Naive thymus-derived CD8-positive, alpha-beta T cell (primary cell): ENCODE measurements around the gene CAPN11. TPM values are rescaled to one million over a fixed set of nuclear protein-coding genes. Genes with fewer than 3 reads are reported as not detected.
A peak's percentile ranks its signal among the peaks of the same experiment; 100 is the strongest.

Experiments used
- ATAC-seq, 2 donors: fragments of 150-1000 bp; cut with Tn5 transposase in 1 of 2; sonication (Bioruptor Pico), chemical (Tn5 transposase) in 1 of 2; 1 replicate in 1 of 2; 2 replicates in 1 of 2; pipeline ENCODE4 v1.10.0; 2021; ENCODE audit warnings: mild to moderate bottlenecking in 2 of 2, moderate library complexity in 2 of 2
- POLR2A ChIA-PET: fragments of 350-600 bp; sonication (Branson Sonifier 250); formaldehyde crosslinking; loops from one replicate; lab custom pipeline; 2021; ENCODE audit warnings: antibody characterized with exemption; lab: Charles Lee
- DNase-seq, 10 donors: peaks; one replicate each; pipeline versions ENCODE4 v3.0.0 to v3.0.0-alpha.2; 2020 to 2022
- H3K27ac Mint-ChIP-seq, 10 donors: one replicate each; pipeline ENCODE4 v1.8.0; 2020 to 2022; ENCODE audit warnings: mild to moderate bottlenecking in 10 of 10, mixed read lengths in 10 of 10, moderate library complexity in 4 of 10, inconsistent platforms in 1 of 10
- H3K27me3 Mint-ChIP-seq, 5 donors: one replicate each; pipeline ENCODE4 v1.8.0; 2021 to 2022; ENCODE audit warnings: mixed read lengths in 5 of 5
- H3K36me3 Mint-ChIP-seq, 3 donors: one replicate each; pipeline ENCODE4 v1.8.0; 2020 to 2022; ENCODE audit warnings: mixed read lengths in 3 of 3, mild to moderate bottlenecking in 2 of 3, inconsistent platforms in 1 of 3
- H3K4me1 Mint-ChIP-seq, 4 donors: one replicate each; pipeline ENCODE4 v1.8.0; 2021 to 2022; ENCODE audit warnings: mixed read lengths in 4 of 4
- H3K4me3 Mint-ChIP-seq, 10 donors: one replicate each; pipeline ENCODE4 v1.8.0; 2020 to 2022; ENCODE audit warnings: mild to moderate bottlenecking in 10 of 10, mixed read lengths in 10 of 10, moderate library complexity in 6 of 10, inconsistent platforms in 1 of 10
- H3K9me3 Mint-ChIP-seq, 9 donors: one replicate each; pipeline ENCODE4 v1.8.0; 2020 to 2022; ENCODE audit warnings: mixed read lengths in 9 of 9, mild to moderate bottlenecking in 3 of 9, inconsistent platforms in 1 of 9, moderate library complexity in 1 of 9
- polyA plus RNA-seq, 3 donors: library from polyadenylated mRNA; unstranded; fragments of 300-500 nt; fragmentation: Illumina TruSeq; gene quantifications; one replicate each; pipeline ENCODE4 v1.2.3, GENCODE V29; 2021
- total RNA-seq, 8 experiments: library from RNA in 2 of 8; stranded (reverse) in 2 of 8; gene quantifications; one replicate each; pipeline ENCODE4 v1.2.3 and lab custom pipeline; 2021 to 2026

The CAPN11 gene
- total and polyA plus RNA-seq, 5 experiments from 2014 or later: not detected

DNA sequence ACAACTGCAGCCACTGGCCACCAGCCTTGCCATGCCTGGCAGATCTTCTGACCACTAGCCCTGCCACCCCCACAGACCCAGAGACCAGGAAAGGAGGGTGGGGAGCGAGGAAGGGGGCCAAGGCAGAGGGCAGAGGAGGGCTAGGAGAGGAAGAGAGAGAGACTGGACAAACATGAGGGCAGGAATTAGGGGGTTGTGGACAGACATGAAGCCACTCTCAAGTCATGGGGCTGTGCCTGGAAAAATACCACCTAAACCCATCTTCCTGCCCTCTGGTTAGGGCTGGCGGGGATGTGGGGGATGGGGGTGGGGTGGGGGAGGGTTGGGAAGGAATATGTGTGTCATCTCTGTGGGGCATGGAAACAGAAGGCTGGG is 63.3 kb downstream of the CAPN11 start:
- H3K9me3 Mint-ChIP-seq: no peaks in the 10 kb centered on the region
- peaks cover 14 to 40% (median 36%) of the 10 kb centered on the region in 4 donors for H3K4me1 Mint-ChIP-seq
- POLR2A ChIA-PET: interaction anchor here (1.4 to 5.4 kb wide), 3 partner anchors 16 to 47 kb away, joined by 3 to 47 read pairs (median 9); partner anchors contain the start of gene HSP90AB1
- DNase-seq (no peak), ATAC-seq (no peak)
- peaks cover 0 to 2% (median 0%) of the 10 kb centered on the region in 5 donors for H3K27me3 Mint-ChIP-seq
- no peaks in the 10 kb centered on the region for H3K36me3 Mint-ChIP-seq
- H3K4me3 Mint-ChIP-seq: peak overlapping the region in 7 of 10 donors; percentile 26 to 91 (median 42)
- peak overlapping the region in 1 of 10 donors; percentile 65 for H3K27ac Mint-ChIP-seq

DNA sequence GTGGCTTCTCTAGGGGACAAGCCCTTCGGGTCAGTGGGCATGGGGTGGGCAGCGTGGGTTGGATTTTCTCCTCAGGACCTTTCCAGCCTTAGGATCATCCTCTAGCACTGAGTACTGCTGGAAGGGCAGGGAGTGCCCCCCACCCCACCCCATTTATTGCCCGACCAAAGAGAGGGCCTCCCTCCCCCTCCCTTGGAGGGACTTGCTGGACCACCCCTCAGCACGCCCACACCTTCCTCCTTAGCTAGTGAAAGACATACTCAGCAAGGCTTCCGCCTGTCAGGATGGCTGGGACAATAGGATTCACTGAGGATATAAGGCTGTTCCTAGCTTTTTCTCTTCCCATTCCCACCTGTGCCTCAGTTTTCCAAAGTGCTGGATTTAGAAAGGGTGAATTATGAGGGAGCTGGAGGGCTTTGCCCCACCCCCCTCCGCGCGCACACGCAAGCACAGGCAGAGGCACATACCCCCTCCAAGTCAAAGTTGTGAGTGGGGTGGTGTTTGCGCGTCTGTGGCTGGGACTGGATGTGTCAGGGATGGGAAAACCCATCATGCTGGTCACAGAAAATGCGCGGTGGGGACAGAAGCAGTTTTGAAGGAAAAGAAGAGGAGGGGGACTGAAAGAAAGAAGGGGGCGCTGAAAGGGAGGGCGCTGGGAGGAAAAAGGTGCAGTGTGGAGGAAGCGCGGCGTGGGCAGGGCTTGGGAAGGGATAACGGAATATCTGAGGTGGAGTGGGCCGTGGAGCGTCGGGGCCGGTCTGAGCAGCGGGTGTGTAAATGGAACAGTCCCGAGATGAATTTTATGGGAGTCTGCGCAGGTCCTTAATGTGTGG is 64.1 kb downstream of the CAPN11 start:
- DNase-seq: no peak
- H3K27ac Mint-ChIP-seq: peak overlapping the region in 4 of 10 donors; percentile 51 to 85 (median 70)
- H3K4me3 Mint-ChIP-seq: peak overlapping the region; percentile 78 to 93 (median 85)
- no peaks in the 10 kb centered on the region for H3K9me3 Mint-ChIP-seq
- H3K27me3 Mint-ChIP-seq: peaks cover 0 to 2% (median 0%) of the 10 kb centered on the region in 5 donors
- POLR2A ChIA-PET: interaction anchor here (0.6 to 5.4 kb wide), 5 partner anchors 12 to 46 kb away, joined by 3 to 47 read pairs (median 4); partner anchors contain the start of gene HSP90AB1
- H3K36me3 Mint-ChIP-seq: no peaks in the 10 kb centered on the region
- ATAC-seq: peak in 1 of 2 donors; percentile 21
- peaks cover 14 to 40% (median 36%) of the 10 kb centered on the region in 4 donors for H3K4me1 Mint-ChIP-seq

- Mint-ChIP-seq H3K36me3 (no peaks in the 10 kb centered on the region), H3K4me1 (peaks cover 14 to 36% (median 33%) of the 10 kb centered on the region in 4 donors), H3K27me3 (peaks cover 0 to 2% (median 0%) of the 10 kb centered on the region in 5 donors), H3K27ac (peak within 1 kb of the TSS in 6 of 10 donors; percentile 9 to 85 (median 58)), H3K4me3 (peak within 1 kb of the TSS; percentile 78 to 93 (median 85)), H3K9me3 (no peaks in the 10 kb centered on the region)
- ATAC-seq: peak; percentile 80 to 82
- POLR2A ChIA-PET: interaction anchor here (0.6 to 5.4 kb wide), 5 partner anchors 11 to 45 kb away, joined by 3 to 47 read pairs (median 4); partner anchors contain the start of gene HSP90AB1
- peak; percentile 70 to 89 (median 78) for DNase-seq
These were observed 64.9 kb downstream of the CAPN11 start, which contains the start of gene SLC29A1 for GRCh38 chr6:44223319-44224028. Gene SLC29A1, plus strand, starts transcription at chr6:44223595. Its CDS starts 3,719 bp downstream, at chr6:44227314.

DNA sequence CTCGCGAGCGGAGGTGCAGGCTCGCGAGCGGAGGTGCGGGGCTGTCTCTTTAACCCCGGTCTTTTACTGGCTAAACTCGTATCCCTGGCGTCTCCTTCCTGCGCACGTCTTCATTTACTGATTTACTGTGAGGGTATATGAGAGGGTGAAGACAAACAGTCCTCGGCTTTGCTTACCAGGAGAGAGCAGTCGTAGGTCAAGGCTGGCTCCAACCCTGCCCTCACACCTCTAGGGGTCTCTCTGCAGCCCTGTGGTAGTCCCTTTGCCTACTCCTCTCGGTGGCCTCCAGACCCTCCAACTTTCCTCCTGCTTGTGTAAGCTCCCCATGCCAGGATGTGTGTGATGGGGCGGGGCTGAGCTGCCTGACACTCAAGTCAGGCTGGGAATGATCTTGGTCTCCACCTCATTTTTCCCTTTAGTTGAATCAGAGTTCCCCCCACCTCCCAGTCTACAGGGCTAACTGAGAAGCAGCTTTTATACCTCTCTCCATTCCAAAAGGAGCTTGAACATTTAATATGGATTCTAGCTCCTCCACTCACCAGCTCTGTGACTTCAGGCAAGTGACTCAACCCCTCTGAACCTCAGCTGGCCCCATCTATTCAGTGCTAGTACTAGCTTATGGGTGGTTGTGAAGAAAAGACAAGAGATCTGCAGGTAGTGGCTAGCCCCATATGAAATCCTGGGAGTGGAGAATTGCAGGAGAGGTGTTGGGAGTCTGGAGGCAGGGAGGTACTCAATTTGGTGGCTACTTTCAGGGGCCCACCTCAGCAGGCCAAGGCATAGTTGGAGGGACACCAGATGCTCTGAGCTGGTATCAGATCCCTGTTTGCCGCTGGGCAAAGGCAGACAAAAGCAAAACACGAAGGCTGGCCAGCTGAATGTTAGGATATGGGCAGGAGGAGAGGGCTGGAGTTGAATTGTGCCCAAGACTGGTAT is 65.7 kb downstream of the CAPN11 start:
- peak overlapping the region; percentile 72 to 93 (median 84) for H3K4me3 Mint-ChIP-seq
- no peaks in the 10 kb centered on the region for H3K36me3 Mint-ChIP-seq
- POLR2A ChIA-PET: interaction anchor here (0.9 to 5.4 kb wide), 3 partner anchors 23 to 38 kb away, joined by 4 to 47 read pairs (median 6); partner anchors contain the start of genes HSP90AB1 and SLC35B2
- H3K9me3 Mint-ChIP-seq: no peaks in the 10 kb centered on the region
- H3K27me3 Mint-ChIP-seq: no peaks in the 10 kb centered on the region
- ATAC-seq (peak; percentile 5 to 15), DNase-seq (no peak)
- peaks cover 14 to 31% (median 28%) of the 10 kb centered on the region in 4 donors for H3K4me1 Mint-ChIP-seq
- peak overlapping the region in 5 of 10 donors; percentile 9 to 51 (median 37) for H3K27ac Mint-ChIP-seq

DNA sequence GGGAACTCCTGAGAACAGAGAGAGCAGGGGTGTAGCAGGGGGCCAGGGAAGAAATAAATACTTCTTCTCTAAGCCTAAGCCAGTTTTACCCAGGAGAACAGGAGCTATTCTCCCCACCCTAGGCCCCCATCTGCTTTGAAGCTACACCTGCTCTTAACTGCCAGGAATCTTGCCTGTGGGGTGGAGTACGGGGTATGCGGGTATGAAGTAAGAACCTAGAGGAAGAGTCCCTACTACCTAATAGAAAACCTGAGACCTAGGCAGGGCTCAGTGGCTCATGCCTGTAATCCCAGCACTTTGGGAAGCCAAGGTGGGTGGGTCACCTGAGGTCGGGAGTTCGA is 66.3 kb downstream of the CAPN11 start:
- no peak overlapping the region for H3K27ac Mint-ChIP-seq

GRCh38 chr6:44225579-44226325 is 67.1 kb downstream of the CAPN11 start:
- POLR2A ChIA-PET: interaction anchor here (5.4 kb wide), 1 partner anchor 21 kb away, joined by 47 read pairs; the partner anchor contains the start of gene HSP90AB1

More for the DNA sequence above, 66.3 kb downstream of the CAPN11 start:
- peak overlapping the region in 4 of 10 donors; percentile 1 to 93 (median 31) for H3K4me3 Mint-ChIP-seq
- POLR2A ChIA-PET: interaction anchor here (5.4 kb wide), 1 partner anchor 22 kb away, joined by 47 read pairs; the partner anchor contains the start of gene HSP90AB1
- H3K27me3 Mint-ChIP-seq: no peaks in the 10 kb centered on the region
- ATAC-seq (no peak), DNase-seq (no peak)
- peaks cover 13 to 31% (median 25%) of the 10 kb centered on the region in 4 donors for H3K4me1 Mint-ChIP-seq
- no peaks in the 10 kb centered on the region for H3K36me3 Mint-ChIP-seq
- no peaks in the 10 kb centered on the region for H3K9me3 Mint-ChIP-seq

DNA sequence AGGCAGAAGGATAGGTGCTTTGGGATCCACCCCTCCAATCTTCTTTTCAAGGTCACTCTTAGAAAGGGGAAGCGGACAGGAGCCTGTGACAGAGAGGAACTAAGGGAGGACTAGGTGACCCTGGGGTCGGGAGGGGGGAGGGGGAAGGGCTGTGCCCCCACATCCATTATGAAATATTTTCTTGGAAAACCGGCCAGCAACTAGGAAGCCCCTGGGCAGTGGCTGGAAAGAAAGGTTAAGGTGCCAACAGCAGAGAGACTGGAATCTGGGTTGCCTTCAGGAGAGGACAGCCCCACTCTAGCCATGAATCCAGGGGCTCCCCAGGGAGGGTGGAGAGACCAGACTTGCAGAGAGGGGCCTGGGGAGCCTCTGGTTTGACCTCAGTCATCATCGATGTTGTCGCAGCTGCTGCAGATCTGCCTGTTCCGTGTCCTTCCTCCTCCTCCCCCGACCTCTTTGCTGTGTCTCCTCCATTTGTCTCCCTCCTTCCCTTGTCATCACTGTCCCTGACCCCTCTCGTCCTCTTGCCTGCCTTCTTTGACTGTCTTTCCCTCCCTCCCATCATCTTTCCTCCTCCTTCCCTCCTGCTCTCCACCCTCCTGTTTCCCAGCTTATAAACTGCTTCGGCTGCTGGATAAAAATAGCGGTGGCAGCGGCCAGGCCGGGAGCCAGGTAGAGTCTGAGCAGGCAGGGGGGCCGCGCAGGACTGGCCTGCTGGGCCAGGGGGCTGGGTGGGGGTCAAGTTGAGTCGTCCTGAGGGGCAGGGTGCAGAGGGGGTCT is 67.9 kb downstream of the CAPN11 start:
- POLR2A ChIA-PET: interaction anchor here (1.6 to 5.4 kb wide), 2 partner anchors 11 to 20 kb away, joined by 4 to 47 read pairs; partner anchors contain the start of gene HSP90AB1
- H3K27ac Mint-ChIP-seq: no peak overlapping the region
- no peaks in the 10 kb centered on the region for H3K27me3 Mint-ChIP-seq
- H3K36me3 Mint-ChIP-seq: no peaks in the 10 kb centered on the region
- DNase-seq: no peak
- H3K9me3 Mint-ChIP-seq: no peaks in the 10 kb centered on the region
- no peak for ATAC-seq
- peaks cover 10 to 25% (median 17%) of the 10 kb centered on the region in 4 donors for H3K4me1 Mint-ChIP-seq
- H3K4me3 Mint-ChIP-seq: no peak overlapping the region

More at GRCh38 chr6:44225579-44226325, 67.1 kb downstream of the CAPN11 start:
- Mint-ChIP-seq H3K36me3 (no peaks in the 10 kb centered on the region), H3K27ac (no peak overlapping the region), H3K4me1 (peaks cover 13 to 31% (median 23%) of the 10 kb centered on the region in 4 donors), H3K4me3 (peak overlapping the region in 2 of 10 donors; percentile 2 to 39), H3K9me3 (no peaks in the 10 kb centered on the region), H3K27me3 (no peaks in the 10 kb centered on the region)
- ATAC-seq (no peak), DNase-seq (no peak)

- Mint-ChIP-seq H3K4me3 (no peak overlapping the region), H3K4me1 (peaks cover 10 to 21% (median 14%) of the 10 kb centered on the region in 4 donors)
- no peak for ATAC-seq
These were observed 68.7 kb downstream of the CAPN11 start for GRCh38 chr6:44227148-44227793.

GRCh38 chr6:44228031-44228430 is 69.4 kb downstream of the CAPN11 start:
- H3K27me3 Mint-ChIP-seq: no peaks in the 10 kb centered on the region
- POLR2A ChIA-PET: interaction anchor here (1.6 kb wide), 1 partner anchor 9 kb away, joined by 4 read pairs; no protein-coding TSS in a partner anchor
- peak overlapping the region in 1 of 10 donors; percentile 21 for H3K27ac Mint-ChIP-seq
- H3K9me3 Mint-ChIP-seq: no peaks in the 10 kb centered on the region
- H3K36me3 Mint-ChIP-seq: no peaks in the 10 kb centered on the region
- no peak overlapping the region for H3K4me3 Mint-ChIP-seq
- H3K4me1 Mint-ChIP-seq: peaks cover 7 to 14% (median 9%) of the 10 kb centered on the region in 4 donors
- DNase-seq (no peak), ATAC-seq (no peak)

More at GRCh38 chr6:44227148-44227793, 68.7 kb downstream of the CAPN11 start:
- Mint-ChIP-seq H3K36me3 (no peaks in the 10 kb centered on the region), H3K27me3 (no peaks in the 10 kb centered on the region), H3K9me3 (no peaks in the 10 kb centered on the region), H3K27ac (no peak overlapping the region)
- no peak for DNase-seq
- POLR2A ChIA-PET: interaction anchor here (1.6 kb wide), 1 partner anchor 10 kb away, joined by 4 read pairs; no protein-coding TSS in a partner anchor

DNA sequence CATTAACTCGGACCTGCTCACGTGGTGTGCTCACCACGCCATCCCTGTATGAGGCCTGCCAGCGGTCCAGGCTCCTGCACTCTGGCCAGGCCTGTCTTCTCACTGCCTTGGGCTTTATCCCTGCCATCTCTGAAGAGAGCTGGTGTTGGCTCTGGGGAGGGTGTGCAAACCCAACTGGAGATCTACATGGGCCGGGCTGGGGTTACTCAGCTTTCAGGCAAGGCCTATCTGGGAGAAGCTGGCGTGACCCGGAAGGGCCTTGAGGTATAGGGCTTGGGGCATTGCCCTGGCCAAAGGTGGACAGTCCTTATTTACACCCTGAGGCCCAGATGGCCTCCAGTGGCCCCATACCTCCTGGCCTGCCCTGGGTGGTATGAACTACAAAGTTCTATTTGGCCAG is 69.8 kb downstream of the CAPN11 start:
- Mint-ChIP-seq H3K9me3 (no peaks in the 10 kb centered on the region), H3K27ac (no peak overlapping the region), H3K4me1 (peaks cover 6 to 11% (median 9%) of the 10 kb centered on the region in 4 donors), H3K36me3 (no peaks in the 10 kb centered on the region), H3K27me3 (no peaks in the 10 kb centered on the region), H3K4me3 (no peak overlapping the region)
- DNase-seq (no peak), ATAC-seq (no peak)
- POLR2A ChIA-PET: interaction anchor here (1.6 kb wide), 1 partner anchor 9 kb away, joined by 4 read pairs; no protein-coding TSS in a partner anchor
